HCT116 (cell line): ENCODE results near the gene STAC.

ENCODE experiments used
- EGR1 ChIP-seq: IDR thresholded peaks from 2 replicates; pipeline ENCODE4 v1.6.1; 2012; ENCODE audit warnings: low read depth
- EZH2 ChIP-seq: fragments of 200-600 bp; sonication (generic); IDR thresholded peaks from 2 replicates; pipeline ENCODE4 v1.6.1; 2017; ENCODE audit warnings: antibody characterized with exemption, mixed run types
- EZH2phosphoT487 ChIP-seq: fragments of 200-600 bp; IDR thresholded peaks from 2 replicates; pipeline ENCODE4 v1.6.1; 2018; ENCODE audit warnings: antibody characterized with exemption, borderline replicate concordance
- POLR2A ChIP-seq: IDR thresholded peaks from 2 replicates; pipeline ENCODE4 v1.7.0; 2011; ENCODE audit warnings: borderline replicate concordance; ENCODE audit not compliant: insufficient read depth, insufficient read length; ENCODE audit errors: extremely low read depth
- POLR2AphosphoS5 ChIP-seq: IDR thresholded peaks from 2 replicates; pipeline ENCODE4 v1.6.1; 2011; ENCODE audit warnings: mild to moderate bottlenecking, low read depth, low read length, moderate library complexity
- RAD21 ChIP-seq: IDR thresholded peaks from 2 replicates; pipeline ENCODE4 v1.6.1; 2012; ENCODE audit warnings: low read depth, mild to moderate bottlenecking
- SIN3A ChIP-seq: IDR thresholded peaks from 2 replicates; pipeline ENCODE4 v1.6.1; 2012; ENCODE audit warnings: low read depth
- SP1 ChIP-seq: IDR thresholded peaks from 2 replicates; pipeline ENCODE4 v1.6.1; 2012; ENCODE audit warnings: low read depth
- TCF7L2 ChIP-seq: IDR thresholded peaks from 2 replicates; pipeline ENCODE4 v1.7.0; 2011; ENCODE audit warnings: borderline replicate concordance, inconsistent platforms; ENCODE audit not compliant: insufficient read depth, insufficient read length; ENCODE audit errors: extremely low read depth
- TF ChIP-seq, protein P1 (sequence below), 3 experiments: fragments of 200-600 bp in 1 of 3; sonication (generic) in 1 of 3; IDR thresholded peaks in 2 of 3; conservative IDR thresholded peaks in 1 of 3; 2 replicates each; pipeline ENCODE4 v1.5.1; 2012 to 2017; ENCODE audit warnings: low read depth in 2 of 3, low read length in 2 of 3, antibody characterized with exemption in 1 of 3, borderline replicate concordance in 1 of 3, control low read depth in 1 of 3, mild to moderate bottlenecking in 1 of 3, mixed read lengths in 1 of 3, mixed run types in 1 of 3, moderate library complexity in 1 of 3; ENCODE audit not compliant: insufficient read depth in 1 of 3
- TF ChIP-seq, protein P2 (sequence below): IDR thresholded peaks from 2 replicates; pipeline ENCODE4 v1.6.1; 2012; ENCODE audit warnings: low read depth
- TF ChIP-seq, protein P3 (sequence below): IDR thresholded peaks from 2 replicates; pipeline ENCODE4 v1.6.1; 2012

DNA sequence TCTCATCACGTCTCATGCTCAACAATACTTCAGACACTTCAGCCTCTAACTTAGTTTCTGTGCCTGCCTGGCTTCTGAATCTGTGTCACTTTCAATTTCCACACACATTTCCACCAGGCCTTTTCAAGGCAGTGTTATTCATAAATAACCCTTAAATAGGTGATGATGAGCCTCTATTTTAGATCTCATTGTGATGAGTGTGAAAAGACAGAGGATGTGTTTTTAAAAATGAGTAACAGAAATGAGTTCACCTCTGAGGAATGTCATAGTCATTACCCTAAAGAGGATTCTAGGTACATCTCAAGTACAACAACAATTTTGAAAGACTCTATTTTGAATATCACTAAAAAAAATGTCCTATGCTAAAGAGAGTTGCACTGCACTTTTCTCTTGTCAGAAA, 64.6 kb downstream of the STAC start:
- no peak for TF ChIP-seq EZH2
- TF ChIP-seq EZH2phosphoT487, result no peak
- TF ChIP-seq, protein P1, sequence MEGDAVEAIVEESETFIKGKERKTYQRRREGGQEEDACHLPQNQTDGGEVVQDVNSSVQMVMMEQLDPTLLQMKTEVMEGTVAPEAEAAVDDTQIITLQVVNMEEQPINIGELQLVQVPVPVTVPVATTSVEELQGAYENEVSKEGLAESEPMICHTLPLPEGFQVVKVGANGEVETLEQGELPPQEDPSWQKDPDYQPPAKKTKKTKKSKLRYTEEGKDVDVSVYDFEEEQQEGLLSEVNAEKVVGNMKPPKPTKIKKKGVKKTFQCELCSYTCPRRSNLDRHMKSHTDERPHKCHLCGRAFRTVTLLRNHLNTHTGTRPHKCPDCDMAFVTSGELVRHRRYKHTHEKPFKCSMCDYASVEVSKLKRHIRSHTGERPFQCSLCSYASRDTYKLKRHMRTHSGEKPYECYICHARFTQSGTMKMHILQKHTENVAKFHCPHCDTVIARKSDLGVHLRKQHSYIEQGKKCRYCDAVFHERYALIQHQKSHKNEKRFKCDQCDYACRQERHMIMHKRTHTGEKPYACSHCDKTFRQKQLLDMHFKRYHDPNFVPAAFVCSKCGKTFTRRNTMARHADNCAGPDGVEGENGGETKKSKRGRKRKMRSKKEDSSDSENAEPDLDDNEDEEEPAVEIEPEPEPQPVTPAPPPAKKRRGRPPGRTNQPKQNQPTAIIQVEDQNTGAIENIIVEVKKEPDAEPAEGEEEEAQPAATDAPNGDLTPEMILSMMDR (IDR thresholded peaks at IDR 0.05 in 2 of 3, conservative IDR thresholded peaks at IDR 0.05 in 1 of 3; ENCODE audit: borderline replicate concordance in 1 of 3, insufficient read depth in 1 of 3, low read depth in 2 of 3, low read length in 2 of 3), result no peak
- TF ChIP-seq RAD21, result no peak
- TF ChIP-seq POLR2AphosphoS5, result no peak
- TF ChIP-seq SIN3A, result no peak
- TF ChIP-seq, protein P2, sequence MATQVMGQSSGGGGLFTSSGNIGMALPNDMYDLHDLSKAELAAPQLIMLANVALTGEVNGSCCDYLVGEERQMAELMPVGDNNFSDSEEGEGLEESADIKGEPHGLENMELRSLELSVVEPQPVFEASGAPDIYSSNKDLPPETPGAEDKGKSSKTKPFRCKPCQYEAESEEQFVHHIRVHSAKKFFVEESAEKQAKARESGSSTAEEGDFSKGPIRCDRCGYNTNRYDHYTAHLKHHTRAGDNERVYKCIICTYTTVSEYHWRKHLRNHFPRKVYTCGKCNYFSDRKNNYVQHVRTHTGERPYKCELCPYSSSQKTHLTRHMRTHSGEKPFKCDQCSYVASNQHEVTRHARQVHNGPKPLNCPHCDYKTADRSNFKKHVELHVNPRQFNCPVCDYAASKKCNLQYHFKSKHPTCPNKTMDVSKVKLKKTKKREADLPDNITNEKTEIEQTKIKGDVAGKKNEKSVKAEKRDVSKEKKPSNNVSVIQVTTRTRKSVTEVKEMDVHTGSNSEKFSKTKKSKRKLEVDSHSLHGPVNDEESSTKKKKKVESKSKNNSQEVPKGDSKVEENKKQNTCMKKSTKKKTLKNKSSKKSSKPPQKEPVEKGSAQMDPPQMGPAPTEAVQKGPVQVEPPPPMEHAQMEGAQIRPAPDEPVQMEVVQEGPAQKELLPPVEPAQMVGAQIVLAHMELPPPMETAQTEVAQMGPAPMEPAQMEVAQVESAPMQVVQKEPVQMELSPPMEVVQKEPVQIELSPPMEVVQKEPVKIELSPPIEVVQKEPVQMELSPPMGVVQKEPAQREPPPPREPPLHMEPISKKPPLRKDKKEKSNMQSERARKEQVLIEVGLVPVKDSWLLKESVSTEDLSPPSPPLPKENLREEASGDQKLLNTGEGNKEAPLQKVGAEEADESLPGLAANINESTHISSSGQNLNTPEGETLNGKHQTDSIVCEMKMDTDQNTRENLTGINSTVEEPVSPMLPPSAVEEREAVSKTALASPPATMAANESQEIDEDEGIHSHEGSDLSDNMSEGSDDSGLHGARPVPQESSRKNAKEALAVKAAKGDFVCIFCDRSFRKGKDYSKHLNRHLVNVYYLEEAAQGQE, result no peak
- TF ChIP-seq TCF7L2, result no peak
- TF ChIP-seq POLR2A, result no peak
- TF ChIP-seq, protein P3, sequence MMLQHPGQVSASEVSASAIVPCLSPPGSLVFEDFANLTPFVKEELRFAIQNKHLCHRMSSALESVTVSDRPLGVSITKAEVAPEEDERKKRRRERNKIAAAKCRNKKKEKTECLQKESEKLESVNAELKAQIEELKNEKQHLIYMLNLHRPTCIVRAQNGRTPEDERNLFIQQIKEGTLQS, result no peak
- no peak for TF ChIP-seq SP1
- TF ChIP-seq EGR1, result no peak
